GM12878 (cell line): ENCODE data around the gene CFC1B.
"Not testable (repeated sequence)": the region's sequence is repeated elsewhere in the genome, so short reads cannot be mapped to it uniquely, and the experiment has no call there.

Source experiments
- DPF2 ChIP-seq: fragments of 450-650 bp; IDR thresholded peaks from 2 replicates; pipeline ENCODE4 v1.6.1; 2017; ENCODE audit warnings: mild to moderate bottlenecking
- EZH2 ChIP-seq: IDR thresholded peaks from 2 replicates; pipeline ENCODE4 v1.6.1; 2012; ENCODE audit warnings: low read depth, mild to moderate bottlenecking, control low read depth, inconsistent platforms, low read length, borderline replicate concordance; ENCODE audit not compliant: control insufficient read depth
- NFYB ChIP-seq: IDR thresholded peaks from 2 replicates; pipeline ENCODE4 v1.6.1; 2011; ENCODE audit warnings: low read depth, mild to moderate bottlenecking, low read length, improper control_type of control experiment, moderate library complexity; ENCODE audit not compliant: insufficient read depth
- TF ChIP-seq, protein P1 (sequence below), 3 experiments: IDR thresholded peaks in 2 of 3; conservative IDR thresholded peaks in 1 of 3; 2 replicates each; pipeline ENCODE4 v1.5.1; 2011; ENCODE audit warnings: low read depth in 3 of 3, low read length in 3 of 3, mild to moderate bottlenecking in 3 of 3, control low read depth in 2 of 3, moderate library complexity in 2 of 3, inconsistent platforms in 1 of 3, mixed read lengths in 1 of 3; ENCODE audit not compliant: control insufficient read depth in 2 of 3, insufficient read depth in 1 of 3; ENCODE audit errors: extremely low read depth in 1 of 3

DNA sequence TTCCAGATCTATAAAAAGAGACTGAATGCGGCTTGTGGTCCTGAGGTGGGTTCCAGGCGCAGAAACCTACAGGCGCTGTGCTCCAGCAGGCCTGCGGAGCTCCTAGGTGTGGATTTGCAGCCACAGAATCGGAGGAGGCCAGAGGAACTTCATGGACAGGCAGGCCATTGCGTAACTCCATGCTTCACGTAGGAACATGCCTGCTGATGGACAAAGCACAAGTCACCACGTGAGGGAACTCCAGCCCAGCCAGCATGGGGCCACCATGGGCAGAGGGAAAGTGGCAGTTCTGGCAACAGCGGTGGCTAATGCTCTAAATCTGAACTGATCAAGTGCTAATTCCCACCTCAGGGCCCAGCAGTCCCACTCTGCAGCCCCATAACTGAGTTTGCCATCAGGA, 17.2 kb downstream of the CFC1B start:
- TF ChIP-seq NFYB, EZH2, DPF2: not testable (repeated sequence)
- TF ChIP-seq, protein P1, sequence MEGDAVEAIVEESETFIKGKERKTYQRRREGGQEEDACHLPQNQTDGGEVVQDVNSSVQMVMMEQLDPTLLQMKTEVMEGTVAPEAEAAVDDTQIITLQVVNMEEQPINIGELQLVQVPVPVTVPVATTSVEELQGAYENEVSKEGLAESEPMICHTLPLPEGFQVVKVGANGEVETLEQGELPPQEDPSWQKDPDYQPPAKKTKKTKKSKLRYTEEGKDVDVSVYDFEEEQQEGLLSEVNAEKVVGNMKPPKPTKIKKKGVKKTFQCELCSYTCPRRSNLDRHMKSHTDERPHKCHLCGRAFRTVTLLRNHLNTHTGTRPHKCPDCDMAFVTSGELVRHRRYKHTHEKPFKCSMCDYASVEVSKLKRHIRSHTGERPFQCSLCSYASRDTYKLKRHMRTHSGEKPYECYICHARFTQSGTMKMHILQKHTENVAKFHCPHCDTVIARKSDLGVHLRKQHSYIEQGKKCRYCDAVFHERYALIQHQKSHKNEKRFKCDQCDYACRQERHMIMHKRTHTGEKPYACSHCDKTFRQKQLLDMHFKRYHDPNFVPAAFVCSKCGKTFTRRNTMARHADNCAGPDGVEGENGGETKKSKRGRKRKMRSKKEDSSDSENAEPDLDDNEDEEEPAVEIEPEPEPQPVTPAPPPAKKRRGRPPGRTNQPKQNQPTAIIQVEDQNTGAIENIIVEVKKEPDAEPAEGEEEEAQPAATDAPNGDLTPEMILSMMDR (IDR thresholded peaks at IDR 0.05 in 2 of 3, conservative IDR thresholded peaks at IDR 0.05 in 1 of 3; ENCODE audit: control insufficient read depth in 2 of 3, extremely low read depth in 1 of 3, insufficient read depth in 1 of 3, low read depth in 3 of 3, low read length in 3 of 3) = not testable (repeated sequence)
